Type B pancreatic cell (in vitro differentiated cells): ENCODE results near the gene CLDN4. TPM values are rescaled to one million over a fixed set of nuclear protein-coding genes. Genes with fewer than 3 reads are reported as not detected.
A peak's percentile ranks its signal among the peaks of the same experiment; 100 is the strongest.

Experiments used
- DNase-seq: peaks from one replicate; pipeline ENCODE4 v3.0.0; 2021; ENCODE audit warnings: mixed read lengths; ENCODE audit not compliant: unreplicated experiment; ENCODE audit errors: extremely low spot score
- H3K27ac Mint-ChIP-seq: 2 replicates; pipeline ENCODE4 v1.8.0; 2021; ENCODE audit warnings: mild to moderate bottlenecking, mixed read lengths
- H3K27me3 Mint-ChIP-seq: 2 replicates; pipeline ENCODE4 v1.8.0; 2021; ENCODE audit warnings: mixed read lengths
- H3K36me3 Mint-ChIP-seq: 2 replicates; pipeline ENCODE4 v1.8.0; 2021; ENCODE audit warnings: mixed read lengths
- H3K4me1 Mint-ChIP-seq: one replicate; pipeline ENCODE4 v1.8.0; 2021; ENCODE audit warnings: mixed read lengths; ENCODE audit not compliant: unreplicated experiment
- H3K4me3 Mint-ChIP-seq: 2 replicates; pipeline ENCODE4 v1.8.0; 2021; ENCODE audit warnings: mild to moderate bottlenecking, mixed read lengths
- H3K9me3 Mint-ChIP-seq: 2 replicates; pipeline ENCODE4 v1.8.0; 2021; ENCODE audit warnings: mixed read lengths
- CTCF ChIP-seq: fragments of 200-600 bp; sonication (generic); conservative IDR thresholded peaks from 2 replicates; pipeline ENCODE4 v1.5.0; 2021; ENCODE audit warnings: antibody characterized with exemption, mild to moderate bottlenecking
- total RNA-seq: library from RNA; stranded (reverse); gene quantifications from 2 replicates; pipeline ENCODE4 v1.2.1, GENCODE V29; 2021; ENCODE audit warnings: low replicate concordance

CLDN4 gene
- total RNA-seq, 1 donor from 2014 or later = 223 TPM

- H3K9me3 Mint-ChIP-seq = no peaks in the 10 kb centered on the region
- TF ChIP-seq CTCF = no peak
- H3K27ac Mint-ChIP-seq = no peak overlapping the region
- H3K36me3 Mint-ChIP-seq = no peaks in the 10 kb centered on the region
- peaks cover 7% of the 10 kb centered on the region for H3K4me1 Mint-ChIP-seq
- H3K27me3 Mint-ChIP-seq = no peaks in the 10 kb centered on the region
- DNase-seq = no peak
- peak overlapping the region; percentile 25 for H3K4me3 Mint-ChIP-seq
Measured at GRCh38 chr7:73870041-73870492, 39.3 kb downstream of the CLDN4 start.

- no peak for DNase-seq
- TF ChIP-seq CTCF = no peak
- peaks cover 7% of the 10 kb centered on the region for H3K4me1 Mint-ChIP-seq
Measured at GRCh38 chr7:73871163-73872011, 40.6 kb downstream of the CLDN4 start.

GRCh38 chr7:73872056-73872908 lies 41.5 kb downstream of the CLDN4 start:
- TF ChIP-seq CTCF = no peak
- Mint-ChIP-seq H3K27me3 (no peaks in the 10 kb centered on the region), H3K27ac (no peak overlapping the region), H3K36me3 (no peaks in the 10 kb centered on the region), H3K9me3 (no peaks in the 10 kb centered on the region), H3K4me1 (peaks cover 7% of the 10 kb centered on the region), H3K4me3 (no peak overlapping the region)
- DNase-seq = no peak

More at GRCh38 chr7:73871163-73872011, 40.6 kb downstream of the CLDN4 start:
- Mint-ChIP-seq H3K36me3 (no peaks in the 10 kb centered on the region), H3K9me3 (no peaks in the 10 kb centered on the region), H3K27ac (no peak overlapping the region), H3K4me3 (no peak overlapping the region), H3K27me3 (no peaks in the 10 kb centered on the region)

- TF ChIP-seq CTCF = no peak
- Mint-ChIP-seq H3K36me3 (no peaks in the 10 kb centered on the region), H3K27ac (peak overlapping the region; percentile 46), H3K4me1 (peaks cover 12% of the 10 kb centered on the region), H3K9me3 (no peaks in the 10 kb centered on the region), H3K27me3 (peaks cover 4% of the 10 kb centered on the region), H3K4me3 (no peak overlapping the region)
- no peak for DNase-seq
Measured at GRCh38 chr7:73876361-73876760, 45.6 kb downstream of the CLDN4 start.

GRCh38 chr7:73876973-73877372 lies 46.2 kb downstream of the CLDN4 start:
- H3K9me3 Mint-ChIP-seq = no peaks in the 10 kb centered on the region
- peaks cover 12% of the 10 kb centered on the region for H3K4me1 Mint-ChIP-seq
- no peak overlapping the region for H3K4me3 Mint-ChIP-seq
- no peak for DNase-seq
- no peaks in the 10 kb centered on the region for H3K36me3 Mint-ChIP-seq
- no peak overlapping the region for H3K27ac Mint-ChIP-seq
- peaks cover 4% of the 10 kb centered on the region for H3K27me3 Mint-ChIP-seq
- no peak for TF ChIP-seq CTCF
